Endothelial cell of umbilical vein (primary cell): ENCODE results near the gene TGFBR3. TPM values are rescaled to one million over a fixed set of nuclear protein-coding genes. Genes with fewer than 3 reads are reported as not detected.

ENCODE experiments used
- BruUV-seq: library from RNA; stranded (reverse); fragments of 400-500 nt; replicated peaks from 2 replicates; lab custom pipeline; 2021; lab: Mats Ljungman, UMichigan
- CTCF ChIA-PET: fragments of 300-600, 350-600 bp; sonication (Branson Sonifier 250); formaldehyde crosslinking; loops from one replicate; lab custom pipeline; 2021; ENCODE audit warnings: antibody characterized with exemption, inconsistent platforms; lab: Charles Lee
- POLR2A ChIA-PET: fragments of 300-600, 350-600 bp; sonication (Branson Sonifier 250); formaldehyde crosslinking; loops from one replicate; lab custom pipeline; 2021; ENCODE audit warnings: antibody characterized with exemption, inconsistent platforms; lab: Charles Lee
- DNase-seq: peaks from one replicate; pipeline ENCODE4 v3.0.0-alpha.2; 2011; ENCODE audit warnings: low read depth, low spot score
- FAIRE-seq: peaks from 2 replicates; lab custom pipeline; 2011; peaks lifted over from hg19 to GRCh38; lab: Jason Lieb, UNC
- H2AFZ ChIP-seq: 2 replicates; pipeline ENCODE4 v1.6.0; 2012; ENCODE audit warnings: low read depth, low read length, control low read depth, inconsistent platforms
- H3K27ac ChIP-seq: 2 replicates; pipeline ENCODE4 v1.5.1; 2011; ENCODE audit warnings: low read depth, mild to moderate bottlenecking, control low read depth, low read length, moderate library complexity; ENCODE audit not compliant: insufficient read depth
- H3K27me3 ChIP-seq, 2 experiments: 2 replicates each; pipeline versions ENCODE4 v1.6.0 to v1.6.1; 2011; ENCODE audit warnings: low read length in 2 of 2, mixed read lengths in 1 of 2; ENCODE audit not compliant: control insufficient read depth in 2 of 2, insufficient read depth in 2 of 2
- H3K36me3 ChIP-seq, 2 experiments: 2 replicates in 1 of 2; 3 replicates in 1 of 2; pipeline ENCODE4 v1.5.1; 2011; ENCODE audit warnings: low read length in 2 of 2, mild to moderate bottlenecking in 1 of 2, moderate library complexity in 1 of 2; ENCODE audit not compliant: control insufficient read depth in 2 of 2, insufficient read depth in 2 of 2; ENCODE audit errors: extremely low read depth in 1 of 2
- H3K4me1 ChIP-seq: 3 replicates; pipeline ENCODE4 v1.5.1; 2011; ENCODE audit warnings: mild to moderate bottlenecking, low read length; ENCODE audit not compliant: control insufficient read depth, insufficient read depth; ENCODE audit errors: extremely low read depth
- H3K4me2 ChIP-seq: 2 replicates; pipeline ENCODE4 v1.6.1; 2011; ENCODE audit warnings: low read length, control low read depth, mixed read lengths; ENCODE audit not compliant: insufficient read depth
- H3K4me3 ChIP-seq, 3 experiments: fragments of 200-600 bp in 1 of 3; sonication (generic), shearing (Covaris generic) in 1 of 3; replicated peaks in 1 of 3; 2 replicates each; pipeline ENCODE4 v1.5.1; 2011 to 2016; ENCODE audit warnings: control low read depth in 3 of 3, low read length in 3 of 3, mild to moderate bottlenecking in 2 of 3, inconsistent platforms in 1 of 3, low read depth in 1 of 3, moderate library complexity in 1 of 3; ENCODE audit not compliant: insufficient read depth in 1 of 3
- H3K79me2 ChIP-seq: 2 replicates; pipeline ENCODE4 v1.6.0; 2012; ENCODE audit warnings: low read length, inconsistent platforms; ENCODE audit not compliant: control insufficient read depth, insufficient read depth
- H3K9ac ChIP-seq: replicated peaks from 2 replicates; pipeline ENCODE3; 2011; ENCODE audit warnings: low read length, control low read depth; ENCODE audit not compliant: insufficient read depth; ENCODE audit errors: extremely low read depth
- H3K9me1 ChIP-seq: replicated peaks from 3 replicates; pipeline ENCODE4 v1.6.0; 2011; ENCODE audit warnings: mild to moderate bottlenecking, low read length; ENCODE audit not compliant: control insufficient read depth, insufficient read depth; ENCODE audit errors: extremely low read depth
- H3K9me3 ChIP-seq: replicated peaks from 2 replicates; pipeline ENCODE4 v1.5.1; 2012; ENCODE audit warnings: low read length, inconsistent platforms; ENCODE audit not compliant: control insufficient read depth, insufficient read depth
- H4K20me1 ChIP-seq: replicated peaks from 2 replicates; pipeline ENCODE3; 2011; ENCODE audit warnings: mild to moderate bottlenecking, low read length; ENCODE audit not compliant: control insufficient read depth, insufficient read depth; ENCODE audit errors: extremely low read depth
- EZH2 ChIP-seq: IDR thresholded peaks from 2 replicates; pipeline ENCODE4 v1.6.1; 2012; ENCODE audit warnings: borderline replicate concordance, low read depth, mild to moderate bottlenecking, moderate library complexity, low read length, inconsistent platforms; ENCODE audit not compliant: severe bottlenecking
- FOS ChIP-seq: IDR thresholded peaks from 2 replicates; pipeline ENCODE4 v1.6.1; 2011; ENCODE audit warnings: mild to moderate bottlenecking, low read length, moderate library complexity, borderline replicate concordance; ENCODE audit not compliant: insufficient read depth
- GATA2 ChIP-seq: IDR thresholded peaks from 2 replicates; pipeline ENCODE4 v1.7.0; 2011; ENCODE audit warnings: low read depth, mild to moderate bottlenecking, moderate library complexity, mixed read lengths, low read length; ENCODE audit not compliant: insufficient read length, insufficient read depth
- JUN ChIP-seq: IDR thresholded peaks from 2 replicates; pipeline ENCODE4 v1.6.1; 2011; ENCODE audit warnings: borderline replicate concordance, low read depth; ENCODE audit not compliant: insufficient read length, insufficient read depth
- MYC ChIP-seq: IDR thresholded peaks from one replicate; pipeline ENCODE4 v1.6.1; 2011; ENCODE audit warnings: mild to moderate bottlenecking, low read depth, low read length
- POLR2A ChIP-seq: IDR thresholded peaks from 2 replicates; pipeline ENCODE4 v1.6.1; 2012; ENCODE audit warnings: low read depth, mild to moderate bottlenecking, control low read depth, low read length
- POLR2AphosphoS5 ChIP-seq: IDR thresholded peaks from 2 replicates; pipeline ENCODE4 v1.6.1; 2012; ENCODE audit warnings: low read depth, mild to moderate bottlenecking, control low read depth, low read length, moderate library complexity; ENCODE audit not compliant: insufficient read depth
- dilution Hi-C: fragments of 300-500 bp; cut with MboI; formaldehyde crosslinking; loops from one replicate; pipeline ENCODE4 v1.15.0; 2019; ENCODE audit warnings: low sequenced_read_pairs; ENCODE audit not compliant: extremely low pct_ligation_motif_present
- intact Hi-C: fragments of 100-400 bp; cut with micrococcal nuclease; formaldehyde crosslinking; loops from one replicate; pipeline ENCODE4 v1.10.0; 2022
- polyA plus RNA-seq, 4 experiments: library from polyadenylated mRNA; depleted of rRNA in 3 of 4; stranded (reverse) in 3 of 4; unstranded in 1 of 4; fragments of >200 nt; gene quantifications; 2 replicates each; pipeline versions ENCODE4 v1.2.1 to v1.2.3, GENCODE V29; 2011 to 2012; ENCODE audit warnings: missing spikeins in 1 of 4
- total RNA-seq: library from RNA; stranded (reverse); gene quantifications from 2 replicates; pipeline ENCODE4 v1.2.3, GENCODE V29; 2021
- TF ChIP-seq, protein P1 (sequence below), 2 donors: IDR thresholded peaks; 1 replicate in 1 of 2; 2 replicates in 1 of 2; pipeline ENCODE4 v1.5.1; 2011; ENCODE audit warnings: low read length in 2 of 2, mild to moderate bottlenecking in 2 of 2, moderate library complexity in 2 of 2, control low read depth in 1 of 2, inconsistent platforms in 1 of 2, low read depth in 1 of 2; ENCODE audit not compliant: insufficient read depth in 1 of 2; ENCODE audit errors: extremely low read depth in 1 of 2
- TF ChIP-seq, protein P2 (sequence below): IDR thresholded peaks from 2 replicates; pipeline ENCODE4 v1.6.1; 2011; ENCODE audit not compliant: insufficient read depth, insufficient read length

The TGFBR3 gene
- total and polyA plus RNA-seq, 2 donors (not counting 3 experiments of a cell fraction or from before 2014, with no cell fraction given), result 8.0 to 13.4 TPM

DNA sequence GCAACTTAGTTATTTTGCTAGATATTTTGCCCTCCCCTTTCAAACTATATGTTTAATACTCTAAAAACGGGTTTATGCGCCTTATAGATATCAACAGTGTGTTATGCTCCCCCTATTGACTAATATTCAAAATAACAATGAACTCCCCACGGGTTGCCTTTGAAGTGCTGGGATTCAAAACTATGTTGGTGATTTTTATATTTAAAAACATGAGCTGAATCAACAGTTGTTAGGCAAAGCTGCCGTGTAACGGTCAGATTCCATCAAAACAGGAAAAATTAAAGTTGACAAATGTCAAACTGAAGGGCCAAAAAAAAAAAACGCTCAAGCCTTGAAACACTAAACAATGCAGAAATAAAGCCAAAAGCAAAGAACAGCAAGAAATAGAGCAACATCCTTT is 2.5 kb downstream of the TGFBR3 start:
- no peak overlapping the region for H2AFZ ChIP-seq
- TF ChIP-seq POLR2AphosphoS5 (no peak), EZH2 (no peak)
- TF ChIP-seq, protein P1, sequence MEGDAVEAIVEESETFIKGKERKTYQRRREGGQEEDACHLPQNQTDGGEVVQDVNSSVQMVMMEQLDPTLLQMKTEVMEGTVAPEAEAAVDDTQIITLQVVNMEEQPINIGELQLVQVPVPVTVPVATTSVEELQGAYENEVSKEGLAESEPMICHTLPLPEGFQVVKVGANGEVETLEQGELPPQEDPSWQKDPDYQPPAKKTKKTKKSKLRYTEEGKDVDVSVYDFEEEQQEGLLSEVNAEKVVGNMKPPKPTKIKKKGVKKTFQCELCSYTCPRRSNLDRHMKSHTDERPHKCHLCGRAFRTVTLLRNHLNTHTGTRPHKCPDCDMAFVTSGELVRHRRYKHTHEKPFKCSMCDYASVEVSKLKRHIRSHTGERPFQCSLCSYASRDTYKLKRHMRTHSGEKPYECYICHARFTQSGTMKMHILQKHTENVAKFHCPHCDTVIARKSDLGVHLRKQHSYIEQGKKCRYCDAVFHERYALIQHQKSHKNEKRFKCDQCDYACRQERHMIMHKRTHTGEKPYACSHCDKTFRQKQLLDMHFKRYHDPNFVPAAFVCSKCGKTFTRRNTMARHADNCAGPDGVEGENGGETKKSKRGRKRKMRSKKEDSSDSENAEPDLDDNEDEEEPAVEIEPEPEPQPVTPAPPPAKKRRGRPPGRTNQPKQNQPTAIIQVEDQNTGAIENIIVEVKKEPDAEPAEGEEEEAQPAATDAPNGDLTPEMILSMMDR (IDR thresholded peaks at IDR 0.05; ENCODE audit: extremely low read depth in 1 of 2, insufficient read depth in 1 of 2, low read depth in 1 of 2, low read length in 2 of 2), result peak; percentile 35 to 39
- TF ChIP-seq, protein P2, sequence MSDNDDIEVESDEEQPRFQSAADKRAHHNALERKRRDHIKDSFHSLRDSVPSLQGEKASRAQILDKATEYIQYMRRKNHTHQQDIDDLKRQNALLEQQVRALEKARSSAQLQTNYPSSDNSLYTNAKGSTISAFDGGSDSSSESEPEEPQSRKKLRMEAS, result no peak
- H3K9ac ChIP-seq, result no peak overlapping the region
- no peaks in the 10 kb centered on the region for H3K27me3 ChIP-seq
- peaks cover 14% of the 10 kb centered on the region for H3K4me1 ChIP-seq
- no peaks in the 10 kb centered on the region for H3K9me3 ChIP-seq
- dilution Hi-C loops, result no loop called here
- ChIA-PET POLR2A (no interaction called here), CTCF (interaction anchor here (0.6 to 4.9 kb wide), 43 partner anchors 9 to 382 kb away, joined by 3 to 86 read pairs (median 4); no protein-coding TSS in a partner anchor)
- no peaks in the 10 kb centered on the region for H3K9me1 ChIP-seq
- no peaks in the 10 kb centered on the region for H4K20me1 ChIP-seq
- no peaks in the 10 kb centered on the region for H3K36me3 ChIP-seq
- no TSS peak for BruUV-seq
- intact Hi-C loops, result loop anchor here (1.0 to 5.0 kb wide), 3 partner anchors 146 to 382 kb away; no protein-coding TSS in a partner anchor
- no peaks in the 10 kb centered on the region for H3K79me2 ChIP-seq
- DNase-seq (peak; percentile 85), FAIRE-seq (peak; percentile 63)
- no peak overlapping the region for H3K27ac ChIP-seq
- peak overlapping the region in 1 of 3 experiments; percentile 8 for H3K4me3 ChIP-seq
- peak overlapping the region; percentile 46 for H3K4me2 ChIP-seq

DNA sequence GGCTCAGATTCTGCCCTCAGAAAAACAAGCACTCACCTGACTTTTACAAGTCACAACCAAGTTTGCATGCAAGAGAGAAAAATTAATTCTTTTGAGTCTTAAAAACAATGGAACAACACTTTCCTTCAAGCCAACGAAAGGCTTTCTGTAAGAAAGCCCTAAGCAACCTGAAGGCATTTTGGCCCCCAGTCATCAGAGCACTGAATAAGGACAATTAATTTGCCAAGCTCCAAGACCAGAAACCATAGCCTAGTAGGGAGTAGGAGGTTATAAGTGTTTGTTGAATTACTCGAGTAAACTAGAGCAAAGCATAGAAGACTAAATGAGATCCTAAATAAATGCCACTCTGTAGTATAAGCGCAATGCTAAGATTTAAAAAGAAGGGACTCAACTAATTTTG is 4.7 kb downstream of the TGFBR3 start:
- Histone ChIP-seq H3K4me3 (no peak overlapping the region), H3K9me1 (no peaks in the 10 kb centered on the region), H4K20me1 (peaks cover 2% of the 10 kb centered on the region), H3K27me3 (no peaks in the 10 kb centered on the region), H3K9ac (no peak overlapping the region), H3K9me3 (no peaks in the 10 kb centered on the region), H3K4me2 (no peak overlapping the region), H3K36me3 (no peaks in the 10 kb centered on the region), H3K79me2 (no peaks in the 10 kb centered on the region), H2AFZ (no peak overlapping the region), H3K27ac (no peak overlapping the region), H3K4me1 (peaks cover 14% of the 10 kb centered on the region)
- BruUV-seq, result no TSS peak
- DNase-seq, result no peak
- FAIRE-seq, result no peak
- POLR2A ChIA-PET, result no interaction called here
- dilution Hi-C loops (no loop called here), intact Hi-C loops (loop anchor here (5.0 kb wide), 1 partner anchor 144 kb away; no protein-coding TSS in a partner anchor)
- CTCF ChIA-PET, result no interaction called here
- TF ChIP-seq, protein P1 (IDR thresholded peaks at IDR 0.05; ENCODE audit: extremely low read depth in 1 of 2, insufficient read depth in 1 of 2, low read depth in 1 of 2, low read length in 2 of 2), result no peak
- TF ChIP-seq GATA2 (no peak), EZH2 (no peak), POLR2AphosphoS5 (no peak), MYC (no peak), FOS (no peak), JUN (no peak), POLR2A (no peak)
- TF ChIP-seq, protein P2, result no peak
